Right ventricle myocardium superior (tissue), 1 donor: ENCODE data around the gene IPO13. TPM values are rescaled to one million over a fixed set of nuclear protein-coding genes. Genes with fewer than 3 reads are reported as not detected.

ENCODE experiments used
- ATAC-seq: fragments of 200-7000 bp; cut with Tn5 transposase; one replicate; pipeline ENCODE4 v1.9.1; 2020; ENCODE audit warnings: mild to moderate bottlenecking; ENCODE audit not compliant: poor library complexity
- DNase-seq: peaks from one replicate; pipeline ENCODE4 v3.0.0-alpha.2; 2020
- intact Hi-C: fragments of 100-400 bp; cut with DNase I; formaldehyde crosslinking; loops from one replicate; pipeline ENCODE4 v1.11.2; 2022
- total RNA-seq: library from RNA; stranded (reverse); fragmentation: NEBNext Ultra II Directional; extraction: Animal tissue kit (Norgen Biotek cat#: 25700); gene quantifications from one replicate; pipeline ENCODE4 v1.2.1, GENCODE V29; 2021
- donor health status: DM: no; HTN: yes; CAD: no; lungs with severe emphysema.

IPO13 gene
- total RNA-seq, 1 donor from 2014 or later: 58.8 TPM

DNA sequence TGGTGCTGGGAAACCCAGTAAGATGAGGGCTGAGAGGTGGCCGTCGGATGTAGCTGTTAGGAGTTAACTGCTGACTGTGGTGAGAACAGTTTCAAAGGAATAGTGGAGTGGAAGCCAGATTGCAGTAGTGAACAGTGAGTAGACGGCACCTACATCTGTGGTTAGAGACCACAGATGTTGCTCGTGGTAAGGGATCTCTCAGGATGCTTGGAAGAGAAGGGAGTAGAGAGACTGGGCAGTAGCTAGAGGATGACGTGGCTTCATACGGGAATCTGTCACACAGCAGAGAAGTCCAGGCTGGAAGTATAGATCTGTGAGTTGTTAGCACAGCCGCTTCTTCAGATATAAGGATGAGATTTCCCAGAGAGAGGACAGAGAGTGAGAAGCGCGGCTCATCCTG, 20.9 kb upstream of the IPO13 start:
- ATAC-seq (no peak), DNase-seq (no peak)
- intact Hi-C loops: no loop called here

DNA sequence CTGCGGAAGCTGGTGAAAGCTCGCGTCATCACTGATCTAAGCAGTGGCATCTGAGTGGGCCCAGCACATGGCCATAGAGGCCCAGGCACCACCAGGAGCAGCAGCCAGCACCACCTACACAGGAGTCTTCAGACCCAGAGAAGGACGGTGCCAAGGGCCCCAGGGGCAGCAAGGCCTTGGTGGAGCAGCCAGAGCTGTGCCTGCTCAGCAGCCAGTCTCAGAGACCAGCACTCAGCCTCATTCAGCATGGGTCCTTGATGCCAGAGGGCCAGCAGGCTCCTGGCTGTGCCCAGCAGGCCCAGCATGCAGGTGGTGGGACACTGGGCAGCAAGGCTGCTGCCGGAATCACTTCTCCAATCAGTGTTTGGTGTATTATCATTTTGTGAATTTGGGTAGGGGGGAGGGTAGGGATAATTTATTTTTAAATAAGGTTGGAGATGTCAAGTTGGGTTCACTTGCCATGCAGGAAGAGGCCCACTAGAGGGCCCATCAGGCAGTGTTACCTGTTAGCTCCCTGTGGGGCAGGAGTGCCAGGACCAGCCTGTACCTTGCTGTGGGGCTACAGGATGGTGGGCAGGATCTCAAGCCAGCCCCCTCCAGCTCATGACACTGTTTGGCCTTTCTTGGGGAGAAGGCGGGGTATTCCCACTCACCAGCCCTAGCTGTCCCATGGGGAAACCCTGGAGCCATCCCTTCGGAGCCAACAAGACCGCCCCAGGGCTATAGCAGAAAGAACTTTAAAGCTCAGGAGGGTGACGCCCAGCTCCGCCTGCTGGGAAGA, 16.4 kb upstream of the IPO13 start:
- ATAC-seq (no peak), DNase-seq (no peak)
- intact Hi-C loops: loop anchor here (10.0 kb wide), 1 partner anchor 406 kb away; no protein-coding TSS in a partner anchor

DNA sequence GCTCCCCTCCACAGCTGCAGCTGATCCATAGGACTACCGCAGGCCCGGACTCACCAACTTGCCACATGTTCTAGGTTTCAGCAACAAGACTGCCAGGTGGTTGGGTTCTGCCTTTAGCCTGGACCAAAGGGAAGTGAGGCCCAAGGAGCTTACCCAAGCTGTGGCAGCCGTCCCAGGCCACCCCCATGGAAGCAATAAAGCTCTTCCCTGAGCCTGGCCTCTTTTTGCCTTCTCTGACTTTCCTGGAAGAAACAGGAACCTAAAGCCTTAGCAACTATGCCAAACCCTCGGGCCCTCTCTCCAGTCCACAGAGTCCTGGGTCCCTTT, 15.8 kb upstream of the IPO13 start:
- intact Hi-C loops: loop anchor here (10.0 kb wide), 1 partner anchor 406 kb away; no protein-coding TSS in a partner anchor
- ATAC-seq: no peak
- DNase-seq: no peak

DNA sequence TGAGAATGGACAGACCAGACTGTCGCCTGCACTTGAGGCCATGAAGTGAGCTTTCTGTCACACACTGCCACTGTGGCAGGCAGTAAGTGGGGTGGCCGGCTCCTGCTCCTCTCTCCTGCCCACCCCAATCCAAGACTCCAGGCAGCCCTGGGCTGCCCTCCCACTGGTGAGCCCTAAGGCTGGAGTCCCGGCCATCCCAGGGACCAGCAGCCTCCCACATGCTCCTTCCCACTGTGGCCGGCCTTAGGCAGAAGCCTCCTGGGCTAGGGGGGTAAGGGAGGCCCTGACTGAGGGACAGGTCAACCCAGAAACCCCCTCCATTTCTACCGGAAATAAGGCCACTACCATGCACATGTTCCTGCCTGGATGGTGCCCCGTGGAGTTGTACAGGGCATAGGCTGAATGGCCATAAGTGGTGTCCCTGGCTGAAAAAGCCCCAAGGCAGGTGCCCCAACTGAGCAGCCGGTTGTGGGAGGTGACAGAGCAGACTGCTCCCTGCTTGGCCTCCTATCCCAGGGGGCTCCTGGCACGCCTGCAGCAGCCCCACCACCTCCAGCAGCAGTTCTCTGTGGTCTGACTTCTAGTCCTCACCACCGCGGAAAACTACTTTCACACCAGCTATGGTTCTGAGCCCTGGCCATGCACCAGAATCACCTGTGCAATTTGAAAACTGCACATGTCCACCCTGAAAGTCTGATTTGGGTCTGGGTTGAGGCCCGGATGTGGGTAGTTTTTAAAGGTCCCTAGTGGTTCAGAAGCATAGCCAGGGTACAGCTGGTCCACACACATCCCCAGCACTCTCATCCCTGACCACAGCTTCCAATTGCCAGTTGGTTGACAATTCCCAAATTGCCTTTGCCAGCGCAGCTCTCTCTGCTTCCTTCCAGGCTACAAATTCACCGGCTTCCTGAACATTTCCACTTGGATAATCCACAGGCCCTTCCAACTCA, 14.8 kb upstream of the IPO13 start:
- ATAC-seq: no peak
- no peak for DNase-seq
- intact Hi-C loops: loop anchor here (10.0 kb wide), 1 partner anchor 407 kb away; no protein-coding TSS in a partner anchor

DNA sequence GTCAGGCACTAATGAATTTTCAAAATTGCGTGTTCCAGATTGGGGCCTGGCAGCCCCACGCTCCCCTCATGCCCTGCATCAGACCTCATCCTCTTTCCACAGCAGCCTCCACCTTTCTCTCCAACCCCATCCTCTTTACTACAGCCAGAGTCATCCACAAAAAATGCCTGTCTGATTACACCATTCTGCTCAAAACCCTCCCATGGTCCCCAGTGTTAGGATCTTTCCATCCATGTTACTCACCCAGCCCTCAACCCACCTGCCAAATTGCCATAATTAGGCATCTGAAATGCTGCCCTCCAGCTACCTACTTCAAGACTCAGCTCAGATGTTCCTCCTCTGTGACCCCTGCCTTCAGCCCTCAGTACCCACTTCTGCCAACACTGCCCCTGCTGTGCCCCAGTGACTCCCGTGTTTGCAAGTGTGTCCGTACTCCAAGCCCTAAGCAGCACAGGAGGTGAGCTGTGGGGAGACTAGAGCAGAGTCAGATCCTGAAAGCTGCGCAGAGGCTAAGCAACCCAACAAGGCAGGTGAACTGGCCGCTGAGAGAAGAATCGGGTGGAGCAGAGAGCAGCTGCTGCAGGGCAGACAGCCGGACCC, 13.9 kb upstream of the IPO13 start:
- intact Hi-C loops: loop anchor here (10.0 kb wide), 1 partner anchor 408 kb away; no protein-coding TSS in a partner anchor
- ATAC-seq (no peak), DNase-seq (no peak)

GRCh38 chr1:43933386-43934100, 13.2 kb upstream of the IPO13 start, which contains the start of gene ARTN:
TSS of gene ARTN (plus strand) at chr1:43933801. CDS start at chr1:43935657, 1,856 bp downstream.
- intact Hi-C loops: loop anchor here (2.0 to 10.0 kb wide), 2 partner anchors 169 to 409 kb away; no protein-coding TSS in a partner anchor
- DNase-seq: no peak
- ATAC-seq: peak; percentile 14

DNA sequence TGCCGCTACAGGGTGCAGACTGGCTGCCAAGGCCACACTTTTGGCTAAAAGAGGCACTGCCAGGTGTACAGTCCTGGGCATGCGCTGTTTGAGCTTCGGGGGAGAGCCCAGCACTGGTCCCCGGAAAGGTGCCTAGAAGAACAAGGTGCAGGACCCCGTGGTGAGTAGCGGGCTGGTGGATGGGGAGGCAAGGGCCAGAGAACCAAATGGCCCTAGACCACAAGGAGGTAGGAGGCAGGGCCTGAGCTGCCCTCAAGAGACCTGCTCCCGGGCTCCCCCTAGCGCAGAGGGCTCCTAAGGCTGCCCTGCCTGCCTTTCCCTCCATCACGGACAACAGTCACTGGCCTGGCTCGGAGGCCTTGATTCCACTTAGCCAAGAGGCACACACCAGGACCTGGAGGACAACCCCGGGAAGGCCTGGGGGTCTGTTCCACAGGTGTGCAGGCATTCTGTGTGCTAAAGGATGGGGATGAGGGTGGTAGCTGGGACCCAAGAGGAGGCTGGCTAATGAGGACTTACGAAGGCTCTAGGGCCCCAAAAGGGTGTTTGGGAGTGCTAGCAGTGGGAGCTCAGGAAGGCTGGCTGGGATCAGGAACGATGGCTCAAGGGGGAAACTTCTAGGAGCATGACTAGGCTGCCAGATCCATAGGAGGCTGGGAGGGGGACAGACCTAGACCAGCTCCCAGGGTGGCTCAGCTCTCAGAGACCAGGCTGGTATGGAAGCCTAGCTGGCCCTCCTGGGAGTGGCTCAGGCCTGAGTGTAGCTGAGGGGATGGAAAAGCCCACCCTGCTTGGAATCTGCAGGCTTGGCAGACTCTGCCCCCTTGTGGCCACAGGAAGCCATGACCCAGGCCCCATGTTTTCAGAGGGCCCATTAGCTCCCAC, 12.4 kb upstream of the IPO13 start:
- intact Hi-C loops: loop anchor here (2.0 to 10.0 kb wide), 2 partner anchors 170 to 410 kb away; no protein-coding TSS in a partner anchor
- ATAC-seq (peak; percentile 62), DNase-seq (peak; percentile 74)

DNA sequence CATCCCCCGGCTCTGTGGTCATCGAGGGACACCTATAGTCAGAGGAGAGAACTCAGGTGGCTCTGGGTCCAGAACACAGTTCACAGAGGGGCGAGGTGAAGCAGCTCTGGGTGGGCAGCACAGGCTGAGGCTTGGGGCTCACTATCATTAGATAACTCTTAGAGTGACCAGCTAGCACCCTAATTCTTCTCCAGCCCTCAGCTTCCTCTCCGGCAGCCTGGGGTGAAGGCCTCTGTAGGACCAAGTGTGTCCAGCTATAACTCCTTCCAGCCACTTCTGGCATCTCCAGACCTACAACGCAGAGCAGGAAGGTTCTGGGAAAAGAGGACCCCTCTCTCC, 11.8 kb upstream of the IPO13 start:
- no peak for DNase-seq
- ATAC-seq: no peak
- intact Hi-C loops: loop anchor here (2.0 to 10.0 kb wide), 2 partner anchors 170 to 410 kb away; no protein-coding TSS in a partner anchor

- DNase-seq: no peak
- ATAC-seq: no peak
- intact Hi-C loops: loop anchor here (2.0 to 10.0 kb wide), 2 partner anchors 171 to 411 kb away; no protein-coding TSS in a partner anchor
Observed at GRCh38 chr1:43935711-43936427, 10.9 kb upstream of the IPO13 start.

DNA sequence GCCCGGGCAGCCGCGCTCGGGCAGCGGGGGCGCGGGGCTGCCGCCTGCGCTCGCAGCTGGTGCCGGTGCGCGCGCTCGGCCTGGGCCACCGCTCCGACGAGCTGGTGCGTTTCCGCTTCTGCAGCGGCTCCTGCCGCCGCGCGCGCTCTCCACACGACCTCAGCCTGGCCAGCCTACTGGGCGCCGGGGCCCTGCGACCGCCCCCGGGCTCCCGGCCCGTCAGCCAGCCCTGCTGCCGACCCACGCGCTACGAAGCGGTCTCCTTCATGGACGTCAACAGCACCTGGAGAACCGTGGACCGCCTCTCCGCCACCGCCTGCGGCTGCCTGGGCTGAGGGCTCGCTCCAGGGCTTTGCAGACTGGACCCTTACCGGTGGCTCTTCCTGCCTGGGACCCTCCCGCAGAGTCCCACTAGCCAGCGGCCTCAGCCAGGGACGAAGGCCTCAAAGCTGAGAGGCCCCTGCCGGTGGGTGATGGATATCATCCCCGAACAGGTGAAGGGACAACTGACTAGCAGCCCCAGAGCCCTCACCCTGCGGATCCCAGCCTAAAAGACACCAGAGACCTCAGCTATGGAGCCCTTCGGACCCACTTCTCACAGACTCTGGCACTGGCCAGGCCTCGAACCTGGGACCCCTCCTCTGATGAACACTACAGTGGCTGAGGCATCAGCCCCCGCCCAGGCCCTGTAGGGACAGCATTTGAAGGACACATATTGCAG, 10.2 kb upstream of the IPO13 start:
- DNase-seq (peak; percentile 64), ATAC-seq (peak; percentile 46)
- intact Hi-C loops: loop anchor here (10.0 kb wide), 1 partner anchor 412 kb away; no protein-coding TSS in a partner anchor

DNA sequence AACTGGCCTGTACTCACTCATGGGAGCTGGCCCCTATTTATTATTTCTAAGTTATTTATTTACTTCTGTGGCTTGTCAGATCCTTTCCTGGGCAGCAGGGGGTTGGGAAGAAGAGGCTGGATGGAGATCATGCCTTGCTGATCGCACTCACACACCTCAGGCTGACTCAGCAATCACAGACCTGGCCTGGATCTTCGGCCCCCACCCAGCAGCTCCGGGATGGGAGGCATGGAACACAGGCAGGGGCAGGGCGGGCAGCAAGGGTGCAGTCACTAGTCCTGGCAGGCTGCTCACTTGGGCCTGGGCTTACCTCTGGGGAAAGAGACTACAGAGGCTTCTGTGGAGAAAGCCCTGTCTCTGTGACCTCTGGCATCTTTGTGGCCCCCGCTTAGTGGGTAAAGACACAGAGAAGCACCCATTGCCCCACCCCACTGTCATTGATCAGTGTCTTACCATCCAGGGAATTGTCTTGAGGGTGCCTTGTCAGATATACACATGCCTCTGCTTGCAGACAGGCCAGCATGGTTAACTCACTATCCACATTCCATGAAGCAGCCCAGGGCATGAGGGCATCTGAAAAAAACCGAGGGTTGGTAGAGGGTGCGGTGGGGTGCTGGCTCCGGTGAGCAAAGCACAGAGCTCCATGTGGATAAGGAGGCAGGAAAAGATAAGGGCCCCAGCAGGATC, 9.4 kb upstream of the IPO13 start:
- no peak for ATAC-seq
- intact Hi-C loops: loop anchor here (10.0 kb wide), 1 partner anchor 413 kb away; no protein-coding TSS in a partner anchor
- no peak for DNase-seq

- intact Hi-C loops: loop anchor here (10.0 kb wide), 1 partner anchor 414 kb away; no protein-coding TSS in a partner anchor
- no peak for DNase-seq
- ATAC-seq: no peak
Observed at GRCh38 chr1:43938383-43938782, 8.4 kb upstream of the IPO13 start.

DNA sequence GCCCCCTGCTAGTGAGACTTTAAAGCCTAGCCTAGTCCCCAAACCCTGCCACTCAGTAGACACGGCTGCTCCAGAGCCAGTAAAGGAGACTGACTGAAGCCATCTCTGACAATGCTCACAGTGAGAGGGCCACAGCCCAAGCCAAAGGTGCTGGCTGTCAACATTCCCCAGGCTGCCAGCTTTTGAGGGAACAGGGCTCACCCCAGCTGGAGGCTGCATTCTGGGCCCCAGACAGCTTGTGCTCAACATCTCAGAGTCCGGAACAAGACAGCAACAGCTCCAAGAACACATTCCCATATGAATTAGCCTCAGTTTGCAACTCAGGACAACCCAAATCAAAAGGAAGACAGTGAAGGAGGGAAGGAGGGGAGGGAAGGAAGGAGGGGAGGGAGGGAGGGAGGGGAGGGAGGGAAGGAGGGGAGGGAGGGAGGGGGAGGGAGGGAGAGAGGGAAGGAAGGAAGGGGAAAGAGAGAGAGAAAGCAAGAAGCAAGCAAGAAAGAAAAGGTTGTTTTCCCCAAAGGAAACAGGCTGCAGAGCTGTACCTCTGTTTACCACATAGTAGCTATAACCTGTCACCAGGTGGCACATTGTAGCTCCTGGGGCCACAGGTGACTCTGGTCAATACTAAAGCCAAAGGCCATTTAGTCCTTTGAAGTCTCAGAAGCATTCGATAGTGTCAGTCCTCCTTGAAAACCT, 7.7 kb upstream of the IPO13 start:
- peak; percentile 69 for ATAC-seq
- DNase-seq: peak; percentile 69
- intact Hi-C loops: loop anchor here (10.0 kb wide), 1 partner anchor 414 kb away; no protein-coding TSS in a partner anchor

DNA sequence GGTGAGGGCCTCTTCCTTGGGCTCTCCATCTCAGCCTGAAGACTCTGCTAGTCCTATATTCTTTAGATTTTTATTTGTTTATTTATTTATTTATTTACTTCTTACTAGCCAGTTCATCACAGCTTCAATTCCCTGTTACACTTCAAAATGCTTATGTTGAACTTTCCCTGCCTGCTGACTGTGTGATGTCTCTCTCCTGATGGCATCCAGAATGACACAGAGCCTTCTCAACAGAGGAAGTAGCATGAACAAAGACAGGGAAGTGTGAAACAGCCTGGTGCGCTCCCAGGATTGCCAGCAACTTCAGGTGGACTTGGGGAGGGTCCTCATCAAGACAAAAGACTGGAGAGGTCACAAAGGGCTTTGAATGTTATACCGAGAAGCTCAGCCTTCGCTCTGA, 4.3 kb upstream of the IPO13 start:
- ATAC-seq: no peak
- no peak for DNase-seq
- intact Hi-C loops: no loop called here

- ATAC-seq (no peak), DNase-seq (no peak)
- intact Hi-C loops: no loop called here
Observed at GRCh38 chr1:43944860-43945259, 1.9 kb upstream of the IPO13 start.
